CD4-positive, alpha-beta T cell (primary cell): ENCODE results near the gene GADL1. TPM values are rescaled to one million over a fixed set of nuclear protein-coding genes. Genes with fewer than 3 reads are reported as not detected.

ENCODE experiments used
- ATAC-seq: fragments of 200-7000 bp; cut with Tn5 transposase; one replicate; pipeline ENCODE4 v1.10.0; 2022; ENCODE audit warnings: mild to moderate bottlenecking; ENCODE audit not compliant: poor library complexity
- CTCF ChIA-PET: fragments of 350-600 bp; sonication (Branson Sonifier 250); formaldehyde crosslinking; loops from one replicate; lab custom pipeline; 2021; ENCODE audit warnings: antibody characterized with exemption, inconsistent platforms; lab: Charles Lee
- POLR2A ChIA-PET: fragments of 350-600 bp; sonication (Branson Sonifier 250); formaldehyde crosslinking; loops from one replicate; lab custom pipeline; 2021; ENCODE audit warnings: antibody characterized with exemption, inconsistent platforms; lab: Charles Lee
- DNase-seq, 14 experiments: peaks; one replicate each; pipeline ENCODE4 v3.0.0-alpha.2; 2013 to 2020; ENCODE audit warnings: mixed read lengths in 2 of 14
- H3K27ac ChIP-seq, 2 donors: one replicate each; pipeline versions ENCODE4 v1.5.1 to v1.7.0; 2013; ENCODE audit warnings: low read length in 2 of 2, low read depth in 1 of 2, mild to moderate bottlenecking in 1 of 2
- H3K27me3 ChIP-seq, 2 experiments: 1 replicate in 1 of 2; 2 replicates in 1 of 2; pipeline versions ENCODE4 v1.6.1 to v1.7.0; 2013; ENCODE audit warnings: low read length in 2 of 2, control low read depth in 1 of 2, mild to moderate bottlenecking in 1 of 2, moderate library complexity in 1 of 2; ENCODE audit not compliant: insufficient read depth in 2 of 2, control insufficient read depth in 1 of 2
- H3K36me3 ChIP-seq: one replicate; pipeline ENCODE4 v1.6.1; 2013; ENCODE audit warnings: low read length, control low read depth; ENCODE audit not compliant: insufficient read depth
- H3K4me1 ChIP-seq: one replicate; pipeline ENCODE4 v1.6.1; 2013; ENCODE audit warnings: low read length, control low read depth; ENCODE audit not compliant: insufficient read depth
- H3K4me3 ChIP-seq: one replicate; pipeline ENCODE4 v1.5.1; 2013; ENCODE audit warnings: mild to moderate bottlenecking, low read length, moderate library complexity
- H3K9me3 ChIP-seq, 2 experiments: 1 replicate in 1 of 2; 2 replicates in 1 of 2; pipeline versions ENCODE4 v1.6.1 to v1.7.0; 2013; ENCODE audit warnings: low read length in 2 of 2, mild to moderate bottlenecking in 2 of 2, control low read depth in 1 of 2, moderate library complexity in 1 of 2; ENCODE audit not compliant: control insufficient read depth in 1 of 2, insufficient read depth in 1 of 2
- H3K27ac Mint-ChIP-seq: one replicate; pipeline ENCODE4 v1.8.0; 2020; ENCODE audit warnings: mixed read lengths
- H3K27me3 Mint-ChIP-seq: one replicate; pipeline ENCODE4 v1.8.0; 2021; ENCODE audit warnings: mixed read lengths
- H3K36me3 Mint-ChIP-seq: one replicate; pipeline ENCODE4 v1.8.0; 2021; ENCODE audit warnings: low read depth, mixed read lengths
- H3K4me1 Mint-ChIP-seq: one replicate; pipeline ENCODE4 v1.8.0; 2021; ENCODE audit warnings: low read depth, mixed read lengths
- H3K4me3 Mint-ChIP-seq: one replicate; pipeline ENCODE4 v1.8.0; 2020; ENCODE audit warnings: mild to moderate bottlenecking, mixed read lengths
- H3K9me3 Mint-ChIP-seq: one replicate; pipeline ENCODE4 v1.8.0; 2020; ENCODE audit warnings: mixed read lengths
- intact Hi-C, 2 experiments: fragments of 100-400 bp; cut with DNase I in 1 of 2; cut with micrococcal nuclease in 1 of 2; formaldehyde crosslinking; loops; one replicate each; pipeline versions ENCODE4 v1.15.1 to v1.9.0; 2023 to 2025; cut with DNase I, micrococcal nuclease
- total RNA-seq, 174 experiments: library from RNA in 2 of 174; stranded (reverse) in 2 of 174; gene quantifications; one replicate each; pipeline ENCODE4 v1.2.3 and lab custom pipeline; 2021 to 2026
- TF ChIP-seq, protein P1 (sequence below): fragments of 200-600 bp; IDR thresholded peaks from one replicate; pipeline ENCODE4 v1.8.0; 2022; ENCODE audit warnings: antibody characterized with exemption, mild to moderate bottlenecking

The GADL1 gene
- total RNA-seq, 2 experiments from 2014 or later = not detected

GRCh38 chr3:30676424-30677346 is 217.8 kb downstream of the GADL1 start:
- no peaks in the 10 kb centered on the region for H3K9me3 ChIP-seq
- H3K4me3 ChIP-seq = peak overlapping the region; percentile 24
- ATAC-seq = no peak
- H3K4me1 Mint-ChIP-seq = peaks cover 98% of the 10 kb centered on the region
- H3K27ac ChIP-seq = peak overlapping the region in 1 of 2 donors; percentile 30
- DNase-seq = no peak
- no peaks in the 10 kb centered on the region for H3K27me3 ChIP-seq
- intact Hi-C loops = no loop called here
- peaks cover 100% of the 10 kb centered on the region for H3K36me3 Mint-ChIP-seq
- H3K9me3 Mint-ChIP-seq = no peaks in the 10 kb centered on the region
- CTCF ChIA-PET = interaction anchor here (1.0 to 1.3 kb wide), 2 partner anchors 9 to 477 kb away, joined by 3 to 4 read pairs; no protein-coding TSS in a partner anchor
- H3K27me3 Mint-ChIP-seq = no peaks in the 10 kb centered on the region
- H3K27ac Mint-ChIP-seq = peak overlapping the region; percentile 86
- peaks cover 61% of the 10 kb centered on the region for H3K4me1 ChIP-seq
- TF ChIP-seq, protein P1, sequence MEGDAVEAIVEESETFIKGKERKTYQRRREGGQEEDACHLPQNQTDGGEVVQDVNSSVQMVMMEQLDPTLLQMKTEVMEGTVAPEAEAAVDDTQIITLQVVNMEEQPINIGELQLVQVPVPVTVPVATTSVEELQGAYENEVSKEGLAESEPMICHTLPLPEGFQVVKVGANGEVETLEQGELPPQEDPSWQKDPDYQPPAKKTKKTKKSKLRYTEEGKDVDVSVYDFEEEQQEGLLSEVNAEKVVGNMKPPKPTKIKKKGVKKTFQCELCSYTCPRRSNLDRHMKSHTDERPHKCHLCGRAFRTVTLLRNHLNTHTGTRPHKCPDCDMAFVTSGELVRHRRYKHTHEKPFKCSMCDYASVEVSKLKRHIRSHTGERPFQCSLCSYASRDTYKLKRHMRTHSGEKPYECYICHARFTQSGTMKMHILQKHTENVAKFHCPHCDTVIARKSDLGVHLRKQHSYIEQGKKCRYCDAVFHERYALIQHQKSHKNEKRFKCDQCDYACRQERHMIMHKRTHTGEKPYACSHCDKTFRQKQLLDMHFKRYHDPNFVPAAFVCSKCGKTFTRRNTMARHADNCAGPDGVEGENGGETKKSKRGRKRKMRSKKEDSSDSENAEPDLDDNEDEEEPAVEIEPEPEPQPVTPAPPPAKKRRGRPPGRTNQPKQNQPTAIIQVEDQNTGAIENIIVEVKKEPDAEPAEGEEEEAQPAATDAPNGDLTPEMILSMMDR = no peak
- POLR2A ChIA-PET = interaction anchor here (0.6 to 4.5 kb wide), 9 partner anchors 9 to 74 kb away, joined by 3 to 33 read pairs (median 4); partner anchors contain the start of gene TGFBR2
- peak overlapping the region; percentile 62 for H3K4me3 Mint-ChIP-seq
- peaks cover 83% of the 10 kb centered on the region for H3K36me3 ChIP-seq
